ENCODE data around the gene PATL2.
"Not testable (repeated sequence)": the region's sequence is repeated elsewhere in the genome, so short reads cannot be mapped to it uniquely, and the experiment has no call there.

The PATL2 gene

DNA sequence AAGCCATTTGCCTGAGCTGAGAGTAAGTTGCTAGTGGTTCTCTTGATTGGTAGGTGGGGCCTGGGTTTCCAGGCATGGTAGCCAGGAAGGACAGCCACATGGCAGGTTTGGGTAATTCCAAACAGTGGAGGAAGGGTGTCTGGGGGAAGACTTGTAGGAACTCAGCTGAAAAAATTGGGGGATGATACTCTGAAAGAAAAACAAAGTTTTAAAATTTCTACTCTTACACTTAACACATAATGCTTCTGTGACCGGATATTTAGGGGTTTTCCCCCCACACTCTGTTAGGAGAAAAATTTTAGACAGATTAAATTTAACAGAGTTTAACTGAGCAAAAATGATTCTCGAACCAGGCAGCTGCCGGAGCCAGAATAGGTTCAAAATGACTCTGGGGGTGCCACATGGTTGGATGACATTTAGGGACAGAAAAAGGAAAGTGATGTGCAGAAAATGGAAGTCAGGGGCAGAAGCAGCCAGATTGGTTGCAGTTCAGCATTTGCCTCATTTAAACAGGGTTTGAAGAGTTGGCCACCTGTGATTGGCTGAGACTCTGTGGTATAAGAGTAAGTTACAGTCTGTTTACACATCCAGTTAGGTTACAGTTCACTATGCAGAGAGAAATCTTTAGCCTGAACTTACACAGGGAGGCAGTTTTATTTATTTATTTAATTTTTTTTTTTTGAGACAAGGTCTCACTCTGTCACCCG lies 8.3 kb upstream of the PATL2 start:
- peak; percentile 84 for DNase-seq

DNA sequence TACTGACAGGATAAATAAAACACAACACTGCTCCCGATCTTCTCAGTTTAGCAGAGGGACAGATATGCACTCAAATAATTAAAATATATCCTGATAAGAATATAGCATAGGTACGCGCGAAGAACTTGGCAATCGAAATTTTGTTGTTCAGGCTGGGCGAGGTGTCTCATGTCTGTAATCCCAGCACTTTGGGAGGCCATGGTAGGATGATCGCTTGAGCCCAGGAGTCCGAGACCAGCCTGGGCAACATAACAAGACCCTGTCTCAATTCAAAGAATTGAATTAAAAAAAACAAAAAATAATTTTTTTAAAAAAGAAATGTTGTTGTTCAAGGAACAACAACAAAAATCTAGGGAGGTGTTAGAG lies 7.8 kb upstream of the PATL2 start:
- no peak for DNase-seq

DNA sequence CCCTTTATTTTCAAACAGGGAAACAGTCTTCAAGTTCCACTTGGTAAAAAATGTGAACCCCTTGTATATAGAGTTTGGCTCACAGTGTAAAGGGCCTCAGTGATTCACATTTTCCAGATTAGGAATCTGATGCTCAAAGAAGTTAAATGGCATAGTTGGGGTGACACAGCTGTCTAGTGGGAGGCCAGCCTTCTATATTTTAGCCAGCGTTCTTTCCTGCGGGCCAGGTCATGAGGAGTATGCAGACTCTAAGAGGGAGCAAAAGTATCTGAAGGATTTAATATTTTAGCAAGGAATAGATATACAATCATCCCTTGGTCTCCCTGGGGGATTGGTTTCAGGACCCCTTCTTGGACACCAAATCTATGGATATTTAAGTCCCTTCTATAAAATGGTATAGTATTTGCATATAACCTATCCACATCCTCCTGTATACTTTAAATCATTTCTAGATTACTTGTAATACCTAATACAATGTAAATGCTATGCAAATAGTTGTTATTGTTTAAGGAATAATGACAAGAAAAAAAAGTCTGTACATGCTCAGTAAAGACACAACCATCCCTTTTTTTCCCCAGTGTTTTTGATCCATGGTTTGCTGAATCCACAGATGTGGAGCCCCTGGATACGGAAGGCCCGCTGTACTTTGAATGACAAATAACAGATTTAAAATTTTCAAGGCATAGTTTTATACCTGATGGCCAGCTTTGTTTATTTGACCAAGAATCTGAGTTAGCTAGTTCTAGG lies 7.2 kb upstream of the PATL2 start:
- DNase-seq = no peak

DNA sequence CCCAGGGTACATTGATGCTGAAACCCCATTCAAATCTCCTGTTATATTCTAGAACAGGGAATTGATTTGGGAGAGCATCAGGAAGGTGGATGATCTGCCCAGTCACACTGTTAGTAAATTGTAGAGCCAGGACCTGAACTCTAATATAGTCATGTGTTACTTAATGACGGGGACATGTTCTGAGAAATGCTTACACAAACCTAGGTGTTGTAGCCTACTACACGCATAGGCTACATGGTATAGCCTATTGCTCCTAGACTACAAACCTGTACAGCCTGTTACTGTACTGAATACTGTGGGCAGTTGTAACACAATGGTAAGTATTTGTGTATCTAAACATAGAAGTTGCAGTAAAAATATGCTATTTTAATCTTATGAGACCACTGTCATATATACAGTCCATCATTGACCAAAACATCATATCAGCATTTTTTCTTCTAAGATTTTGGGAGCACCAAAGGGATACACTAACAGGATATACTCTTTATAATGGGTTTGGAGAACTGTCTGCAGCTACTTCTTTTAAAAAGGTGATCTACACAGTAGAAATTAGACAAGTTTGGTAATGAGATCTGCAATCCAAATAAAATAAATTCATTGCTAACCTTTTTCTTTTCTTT lies 6.0 kb upstream of the PATL2 start:
- no peak for DNase-seq

DNA sequence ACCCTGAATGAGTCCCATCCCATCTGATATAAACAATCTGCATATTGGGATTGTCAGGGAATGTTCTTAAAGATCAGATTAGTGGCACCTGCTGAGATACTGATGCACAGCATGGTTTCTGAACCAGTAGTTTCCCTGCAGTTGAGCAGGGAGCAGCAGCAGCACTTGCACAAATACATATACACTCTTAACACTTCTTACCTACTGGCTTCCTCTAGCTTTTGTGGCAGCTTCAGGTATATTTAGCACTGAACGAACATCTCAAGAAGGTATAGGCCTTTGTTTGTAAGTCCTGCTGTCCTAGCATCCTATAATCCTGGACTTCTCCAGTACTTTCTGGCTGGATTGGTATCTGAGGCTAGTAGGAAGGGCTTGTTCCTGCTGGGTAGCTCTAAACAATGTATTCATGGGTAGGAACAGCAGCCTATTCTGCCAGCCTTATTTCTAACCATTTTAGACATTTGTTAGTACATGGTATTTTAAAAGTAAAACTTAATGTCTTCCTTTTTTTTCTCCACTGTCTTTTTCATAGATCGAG lies 4.7 kb upstream of the PATL2 start:
- no peak for DNase-seq

DNA sequence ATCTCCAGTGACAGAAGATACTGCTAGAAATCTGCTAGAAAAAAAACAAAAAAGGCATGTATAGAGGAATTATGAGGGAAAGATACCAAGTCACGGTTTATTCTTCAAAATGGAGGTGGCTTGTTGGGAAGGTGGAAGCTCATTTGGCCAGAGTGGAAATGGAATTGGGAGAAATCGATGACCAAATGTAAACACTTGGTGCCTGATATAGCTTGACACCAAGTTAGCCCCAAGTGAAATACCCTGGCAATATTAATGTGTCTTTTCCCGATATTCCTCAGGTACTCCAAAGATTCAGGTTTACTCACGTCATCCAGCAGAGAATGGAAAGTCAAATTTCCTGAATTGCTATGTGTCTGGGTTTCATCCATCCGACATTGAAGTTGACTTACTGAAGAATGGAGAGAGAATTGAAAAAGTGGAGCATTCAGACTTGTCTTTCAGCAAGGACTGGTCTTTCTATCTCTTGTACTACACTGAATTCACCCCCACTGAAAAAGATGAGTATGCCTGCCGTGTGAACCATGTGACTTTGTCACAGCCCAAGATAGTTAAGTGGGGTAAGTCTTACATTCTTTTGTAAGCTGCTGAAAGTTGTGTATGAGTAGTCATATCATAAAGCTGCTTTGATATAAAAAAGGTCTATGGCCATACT lies 4.1 kb upstream of the PATL2 start:
- no peak for DNase-seq

DNA sequence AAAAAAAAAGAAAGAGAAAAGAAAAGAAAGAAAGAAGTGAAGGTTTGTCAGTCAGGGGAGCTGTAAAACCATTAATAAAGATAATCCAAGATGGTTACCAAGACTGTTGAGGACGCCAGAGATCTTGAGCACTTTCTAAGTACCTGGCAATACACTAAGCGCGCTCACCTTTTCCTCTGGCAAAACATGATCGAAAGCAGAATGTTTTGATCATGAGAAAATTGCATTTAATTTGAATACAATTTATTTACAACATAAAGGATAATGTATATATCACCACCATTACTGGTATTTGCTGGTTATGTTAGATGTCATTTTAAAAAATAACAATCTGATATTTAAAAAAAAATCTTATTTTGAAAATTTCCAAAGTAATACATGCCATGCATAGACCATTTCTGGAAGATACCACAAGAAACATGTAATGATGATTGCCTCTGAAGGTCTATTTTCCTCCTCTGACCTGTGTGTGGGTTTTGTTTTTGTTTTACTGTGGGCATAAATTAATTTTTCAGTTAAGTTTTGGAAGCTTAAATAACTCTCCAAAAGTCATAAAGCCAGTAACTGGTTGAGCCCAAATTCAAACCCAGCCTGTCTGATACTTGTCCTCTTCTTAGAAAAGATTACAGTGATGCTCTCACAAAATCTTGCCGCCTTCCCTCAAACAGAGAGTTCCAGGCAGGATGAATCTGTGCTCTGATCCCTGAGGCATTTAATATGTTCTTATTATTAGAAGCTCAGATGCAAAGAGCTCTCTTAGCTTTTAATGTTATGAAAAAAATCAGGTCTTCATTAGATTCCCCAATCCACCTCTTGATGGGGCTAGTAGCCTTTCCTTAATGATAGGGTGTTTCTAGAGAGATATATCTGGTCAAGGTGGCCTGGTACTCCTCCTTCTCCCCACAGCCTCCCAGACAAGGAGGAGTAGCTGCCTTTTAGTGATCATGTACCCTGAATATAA lies 2.2 kb upstream of the PATL2 start:
- no peak for DNase-seq

DNA sequence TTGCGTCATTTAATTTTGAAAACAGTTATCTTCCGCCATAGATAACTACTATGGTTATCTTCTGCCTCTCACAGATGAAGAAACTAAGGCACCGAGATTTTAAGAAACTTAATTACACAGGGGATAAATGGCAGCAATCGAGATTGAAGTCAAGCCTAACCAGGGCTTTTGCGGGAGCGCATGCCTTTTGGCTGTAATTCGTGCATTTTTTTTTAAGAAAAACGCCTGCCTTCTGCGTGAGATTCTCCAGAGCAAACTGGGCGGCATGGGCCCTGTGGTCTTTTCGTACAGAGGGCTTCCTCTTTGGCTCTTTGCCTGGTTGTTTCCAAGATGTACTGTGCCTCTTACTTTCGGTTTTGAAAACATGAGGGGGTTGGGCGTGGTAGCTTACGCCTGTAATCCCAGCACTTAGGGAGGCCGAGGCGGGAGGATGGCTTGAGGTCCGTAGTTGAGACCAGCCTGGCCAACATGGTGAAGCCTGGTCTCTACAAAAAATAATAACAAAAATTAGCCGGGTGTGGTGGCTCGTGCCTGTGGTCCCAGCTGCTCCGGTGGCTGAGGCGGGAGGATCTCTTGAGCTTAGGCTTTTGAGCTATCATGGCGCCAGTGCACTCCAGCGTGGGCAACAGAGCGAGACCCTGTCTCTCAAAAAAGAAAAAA lies 1.4 kb upstream of the PATL2 start:
- DNase-seq = peak; percentile 87

DNA sequence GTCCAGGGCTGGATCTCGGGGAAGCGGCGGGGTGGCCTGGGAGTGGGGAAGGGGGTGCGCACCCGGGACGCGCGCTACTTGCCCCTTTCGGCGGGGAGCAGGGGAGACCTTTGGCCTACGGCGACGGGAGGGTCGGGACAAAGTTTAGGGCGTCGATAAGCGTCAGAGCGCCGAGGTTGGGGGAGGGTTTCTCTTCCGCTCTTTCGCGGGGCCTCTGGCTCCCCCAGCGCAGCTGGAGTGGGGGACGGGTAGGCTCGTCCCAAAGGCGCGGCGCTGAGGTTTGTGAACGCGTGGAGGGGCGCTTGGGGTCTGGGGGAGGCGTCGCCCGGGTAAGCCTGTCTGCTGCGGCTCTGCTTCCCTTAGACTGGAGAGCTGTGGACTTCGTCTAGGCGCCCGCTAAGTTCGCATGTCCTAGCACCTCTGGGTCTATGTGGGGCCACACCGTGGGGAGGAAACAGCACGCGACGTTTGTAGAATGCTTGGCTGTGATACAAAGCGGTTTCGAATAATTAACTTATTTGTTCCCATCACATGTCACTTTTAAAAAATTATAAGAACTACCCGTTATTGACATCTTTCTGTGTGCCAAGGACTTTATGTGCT lies 721 bp upstream of the PATL2 start:
- DNase-seq = peak; percentile 90

DNA sequence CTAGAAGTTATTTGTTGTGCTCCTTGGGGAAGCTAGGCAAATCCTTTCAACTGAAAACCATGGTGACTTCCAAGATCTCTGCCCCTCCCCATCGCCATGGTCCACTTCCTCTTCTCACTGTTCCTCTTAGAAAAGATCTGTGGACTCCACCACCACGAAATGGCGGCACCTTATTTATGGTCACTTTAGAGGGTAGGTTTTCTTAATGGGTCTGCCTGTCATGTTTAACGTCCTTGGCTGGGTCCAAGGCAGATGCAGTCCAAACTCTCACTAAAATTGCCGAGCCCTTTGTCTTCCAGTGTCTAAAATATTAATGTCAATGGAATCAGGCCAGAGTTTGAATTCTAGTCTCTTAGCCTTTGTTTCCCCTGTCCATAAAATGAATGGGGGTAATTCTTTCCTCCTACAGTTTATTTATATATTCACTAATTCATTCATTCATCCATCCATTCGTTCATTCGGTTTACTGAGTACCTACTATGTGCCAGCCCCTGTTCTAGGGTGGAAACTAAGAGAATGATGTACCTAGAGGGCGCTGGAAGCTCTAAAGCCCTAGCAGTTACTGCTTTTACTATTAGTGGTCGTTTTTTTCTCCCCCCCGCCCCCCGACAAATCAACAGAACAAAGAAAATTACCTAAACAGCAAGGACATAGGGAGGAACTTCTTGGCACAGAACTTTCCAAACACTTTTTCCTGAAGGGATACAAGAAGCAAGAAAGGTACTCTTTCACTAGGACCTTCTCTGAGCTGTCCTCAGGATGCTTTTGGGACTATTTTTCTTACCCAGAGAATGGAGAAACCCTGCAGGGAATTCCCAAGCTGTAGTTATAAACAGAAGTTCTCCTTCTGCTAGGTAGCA lies 657 bp downstream of the PATL2 start:
- DNase-seq = peak; percentile 77

DNA sequence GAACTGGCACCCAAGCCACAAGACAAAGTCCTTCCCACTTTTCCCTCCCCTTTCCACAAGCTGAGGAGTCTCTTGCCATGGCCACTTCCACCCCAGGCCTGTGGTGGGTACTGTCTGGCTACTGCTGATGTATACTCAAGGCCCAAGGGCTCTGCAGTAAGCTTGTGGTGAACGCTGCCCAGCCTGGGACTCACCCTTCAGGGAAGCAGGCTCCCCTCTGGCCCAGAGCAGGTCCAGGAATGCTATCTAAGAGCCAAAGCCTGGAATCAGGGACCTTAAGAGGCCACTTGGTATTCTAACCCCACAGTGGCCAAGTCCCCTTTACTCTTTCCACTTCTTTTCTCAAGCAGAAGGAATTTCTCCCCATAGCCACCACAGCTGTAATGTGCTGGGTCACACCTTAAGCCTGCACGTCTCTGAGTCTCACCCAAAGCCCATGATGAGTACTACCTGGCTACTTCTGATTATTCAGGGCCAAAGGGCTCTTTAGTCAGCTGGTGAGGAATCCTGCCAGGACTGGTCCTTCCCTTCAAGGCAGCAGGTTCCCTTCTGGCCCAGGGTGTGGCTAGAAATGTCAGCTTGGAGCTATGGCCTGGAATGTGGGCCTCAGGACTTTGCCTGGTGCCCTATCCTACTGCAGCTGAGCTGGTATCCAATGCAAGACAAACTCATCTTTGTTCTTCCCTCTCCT lies 4.0 kb downstream of the PATL2 start:
- no peak for DNase-seq

DNA sequence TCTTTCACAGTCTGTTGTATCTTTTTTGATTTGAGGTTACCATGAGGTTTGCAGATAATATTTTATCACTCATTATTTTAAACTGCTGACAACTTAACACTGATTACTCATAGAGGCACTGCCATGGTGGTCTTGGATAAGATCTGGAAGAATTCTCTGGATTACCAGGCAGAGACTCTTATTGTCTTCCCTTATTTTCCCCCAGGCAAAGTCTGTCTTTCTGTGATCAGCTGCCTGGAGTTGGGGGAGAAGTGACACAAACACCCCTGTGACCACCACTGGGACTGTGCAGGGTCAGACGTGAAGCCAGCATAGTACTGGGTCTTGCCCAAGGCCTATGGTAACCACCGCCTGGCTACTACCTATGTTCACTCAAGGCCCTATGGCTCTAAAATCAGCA lies 4.7 kb downstream of the PATL2 start:
- DNase-seq = no peak

DNA sequence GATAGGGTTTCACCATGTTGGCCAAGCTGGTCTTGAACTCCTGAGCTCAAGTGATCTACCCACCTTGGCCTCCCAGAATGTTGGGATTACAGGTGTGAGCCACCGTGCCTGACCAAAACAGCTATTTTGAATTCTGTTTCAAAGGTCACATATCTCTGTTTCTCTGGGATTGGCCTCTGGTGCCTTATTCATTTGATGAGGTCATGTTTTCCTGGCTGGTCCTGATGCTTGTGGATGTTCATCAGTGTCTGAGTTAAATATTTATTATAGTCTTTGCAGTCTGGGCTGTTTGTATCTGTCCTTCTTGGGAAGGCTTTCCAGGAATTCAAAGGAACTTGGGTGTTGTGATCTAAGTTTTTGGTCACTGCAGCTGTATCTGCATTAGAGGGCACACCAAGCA lies 5.1 kb downstream of the PATL2 start:
- no peak for DNase-seq

DNA sequence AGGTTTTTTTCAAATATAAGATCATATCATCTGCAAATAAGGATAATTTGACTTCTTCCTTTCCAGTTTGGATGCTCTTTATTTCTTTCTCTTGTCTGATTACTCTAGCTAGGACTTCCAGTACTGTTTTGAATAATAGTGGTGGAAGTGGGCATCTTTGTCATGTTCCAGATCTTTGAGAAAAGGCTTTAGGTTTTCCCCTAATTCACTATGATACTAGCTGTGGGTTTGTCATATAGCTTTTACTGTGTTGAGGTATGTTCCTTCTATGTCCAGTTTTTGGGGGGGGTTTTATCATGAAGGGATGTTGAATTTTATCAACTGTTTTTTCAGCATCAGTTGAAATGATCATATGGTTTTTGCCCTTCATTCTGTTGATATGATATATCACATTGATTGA lies 10.4 kb downstream of the PATL2 start:
- not testable (repeated sequence) for DNase-seq

DNA sequence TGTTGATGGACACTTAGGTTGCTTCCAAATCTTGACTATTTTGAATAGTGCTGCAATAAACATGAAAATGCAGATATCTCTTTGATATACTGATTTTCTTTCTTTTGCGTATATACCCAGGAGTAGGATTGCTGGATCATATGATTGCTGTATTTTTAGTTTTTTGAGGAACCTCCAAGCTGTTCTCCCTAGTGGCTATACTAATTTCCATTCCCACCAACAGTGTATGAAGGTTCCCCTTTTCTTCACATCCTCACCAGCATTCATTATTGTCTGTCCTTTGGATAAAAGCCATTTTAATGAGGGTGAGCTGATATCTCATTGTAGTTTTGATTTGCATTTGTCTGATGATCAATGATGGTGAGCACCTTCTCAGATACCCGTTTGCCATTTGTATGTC lies 12.5 kb downstream of the PATL2 start:
- no peak for DNase-seq

DNA sequence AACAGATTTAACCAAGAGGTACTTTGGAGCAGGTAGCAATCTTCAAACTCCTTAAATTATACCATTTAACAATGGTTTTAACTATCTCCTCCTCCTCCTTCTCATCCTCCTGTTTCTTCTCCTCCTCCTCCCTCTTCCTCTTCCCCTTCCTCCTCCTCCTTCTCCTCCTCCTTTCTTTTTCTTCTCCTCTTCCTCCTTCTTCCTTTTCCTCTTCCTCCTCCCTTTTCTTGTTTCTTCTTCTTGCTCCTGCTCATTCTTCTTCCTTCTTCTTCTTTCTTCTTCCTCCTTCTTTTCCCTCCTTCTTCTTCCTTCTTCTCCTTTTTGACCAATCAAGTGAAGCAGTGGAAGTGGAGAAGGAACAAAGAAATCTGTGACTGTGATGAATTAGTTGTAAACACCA lies 14.1 kb downstream of the PATL2 start:
- no peak for DNase-seq

DNA sequence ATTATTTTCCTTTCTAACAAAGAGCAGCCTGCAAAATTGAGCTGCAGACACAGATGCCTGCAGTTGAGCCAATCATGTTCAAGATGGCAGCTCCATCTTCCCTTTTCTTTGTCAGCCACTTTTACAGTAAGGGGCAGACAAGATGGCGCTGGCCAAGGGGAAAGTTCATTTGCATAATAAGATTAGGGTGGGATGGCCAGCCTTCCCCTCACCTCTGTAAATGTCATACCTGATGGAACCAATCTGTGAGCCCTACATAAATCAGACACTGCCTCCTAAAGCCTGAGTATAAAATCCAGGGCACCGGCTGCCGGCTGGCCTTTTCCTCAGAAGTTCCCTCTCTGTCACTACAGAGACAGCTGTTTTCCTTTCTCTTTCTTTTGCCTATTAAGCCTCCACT lies 15.8 kb downstream of the PATL2 start:
- DNase-seq = no peak

DNA sequence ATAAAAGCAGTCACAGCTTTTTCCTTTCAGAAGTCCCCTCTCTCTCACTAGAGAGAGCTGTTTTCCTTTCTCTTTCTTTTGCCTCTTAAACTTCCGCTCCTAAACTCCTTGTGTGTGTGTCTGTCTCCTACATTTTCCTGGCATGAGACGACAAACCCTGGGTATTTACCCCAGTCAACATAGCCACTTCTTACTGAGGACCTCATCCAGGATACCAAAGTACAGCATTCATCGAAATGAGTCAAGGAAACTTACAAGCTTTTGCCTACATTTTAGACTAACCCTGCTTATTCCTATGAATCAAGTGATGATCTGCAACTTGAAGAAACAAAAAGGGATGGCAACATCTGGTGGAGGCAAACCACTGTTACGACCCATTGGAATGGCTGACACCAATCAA lies 16.7 kb downstream of the PATL2 start:
- no peak for DNase-seq

DNA sequence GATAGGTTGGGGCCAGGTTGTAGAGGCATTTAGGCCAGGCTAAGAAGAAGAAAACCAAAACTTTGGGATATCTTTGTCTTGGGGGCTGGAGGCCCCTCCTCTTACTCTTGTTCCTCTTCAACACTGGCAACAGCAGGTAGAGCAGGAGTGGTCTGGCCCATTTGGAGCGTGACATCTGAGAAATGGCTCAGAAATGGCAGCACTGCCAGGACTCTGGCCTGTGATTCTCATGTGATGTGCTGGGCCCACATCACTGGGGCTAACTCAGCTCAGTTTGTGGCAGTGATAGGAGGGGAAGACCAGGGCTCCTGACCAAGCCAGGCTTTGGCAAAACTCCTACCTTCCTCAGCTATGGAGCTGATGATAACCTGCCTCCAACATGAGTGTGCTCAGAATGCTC lies 18.5 kb downstream of the PATL2 start:
- no peak for DNase-seq

DNA sequence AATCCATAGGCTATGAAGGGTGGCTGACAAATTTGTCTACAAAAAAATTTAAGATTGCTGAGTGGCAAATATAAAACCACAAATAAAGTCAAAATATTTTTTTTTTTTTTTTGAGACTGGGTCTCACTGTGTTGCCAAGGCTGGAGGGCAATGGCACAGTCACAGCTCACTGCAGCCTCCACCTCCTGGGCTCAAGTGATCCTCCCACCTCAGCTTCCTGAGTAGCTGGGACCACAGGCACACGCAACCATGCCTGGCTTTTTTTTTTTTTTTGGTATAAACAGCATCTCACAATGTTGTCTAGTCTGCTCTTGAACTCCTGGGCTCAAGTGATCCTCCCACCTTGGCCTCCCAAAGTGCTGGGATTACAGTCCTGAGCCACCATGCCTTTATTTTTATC lies 20.9 kb downstream of the PATL2 start:
- DNase-seq = not testable (repeated sequence)
